Endothelial cell of umbilical vein (primary cell): ENCODE data around the gene SIPA1L3. TPM values are rescaled to one million over a fixed set of nuclear protein-coding genes. Genes with fewer than 3 reads are reported as not detected.

ENCODE experiments used
- BruUV-seq: library from RNA; stranded (reverse); fragments of 400-500 nt; replicated peaks from 2 replicates; lab custom pipeline; 2021; lab: Mats Ljungman, UMichigan
- CTCF ChIA-PET: fragments of 300-600, 350-600 bp; sonication (Branson Sonifier 250); formaldehyde crosslinking; loops from one replicate; lab custom pipeline; 2021; ENCODE audit warnings: antibody characterized with exemption, inconsistent platforms; lab: Charles Lee
- POLR2A ChIA-PET: fragments of 300-600, 350-600 bp; sonication (Branson Sonifier 250); formaldehyde crosslinking; loops from one replicate; lab custom pipeline; 2021; ENCODE audit warnings: antibody characterized with exemption, inconsistent platforms; lab: Charles Lee
- DNase-seq: peaks from one replicate; pipeline ENCODE4 v3.0.0-alpha.2; 2011; ENCODE audit warnings: low read depth, low spot score
- FAIRE-seq: peaks from 2 replicates; lab custom pipeline; 2011; peaks lifted over from hg19 to GRCh38; lab: Jason Lieb, UNC
- H2AFZ ChIP-seq: 2 replicates; pipeline ENCODE4 v1.6.0; 2012; ENCODE audit warnings: low read depth, low read length, control low read depth, inconsistent platforms
- H3K27ac ChIP-seq: 2 replicates; pipeline ENCODE4 v1.5.1; 2011; ENCODE audit warnings: low read depth, mild to moderate bottlenecking, control low read depth, low read length, moderate library complexity; ENCODE audit not compliant: insufficient read depth
- H3K27me3 ChIP-seq, 2 experiments: 2 replicates each; pipeline versions ENCODE4 v1.6.0 to v1.6.1; 2011; ENCODE audit warnings: low read length in 2 of 2, mixed read lengths in 1 of 2; ENCODE audit not compliant: control insufficient read depth in 2 of 2, insufficient read depth in 2 of 2
- H3K36me3 ChIP-seq, 2 experiments: 2 replicates in 1 of 2; 3 replicates in 1 of 2; pipeline ENCODE4 v1.5.1; 2011; ENCODE audit warnings: low read length in 2 of 2, mild to moderate bottlenecking in 1 of 2, moderate library complexity in 1 of 2; ENCODE audit not compliant: control insufficient read depth in 2 of 2, insufficient read depth in 2 of 2; ENCODE audit errors: extremely low read depth in 1 of 2
- H3K4me1 ChIP-seq: 3 replicates; pipeline ENCODE4 v1.5.1; 2011; ENCODE audit warnings: mild to moderate bottlenecking, low read length; ENCODE audit not compliant: control insufficient read depth, insufficient read depth; ENCODE audit errors: extremely low read depth
- H3K4me2 ChIP-seq: 2 replicates; pipeline ENCODE4 v1.6.1; 2011; ENCODE audit warnings: low read length, control low read depth, mixed read lengths; ENCODE audit not compliant: insufficient read depth
- H3K4me3 ChIP-seq, 3 experiments: fragments of 200-600 bp in 1 of 3; sonication (generic), shearing (Covaris generic) in 1 of 3; replicated peaks in 1 of 3; 2 replicates each; pipeline ENCODE4 v1.5.1; 2011 to 2016; ENCODE audit warnings: control low read depth in 3 of 3, low read length in 3 of 3, mild to moderate bottlenecking in 2 of 3, inconsistent platforms in 1 of 3, low read depth in 1 of 3, moderate library complexity in 1 of 3; ENCODE audit not compliant: insufficient read depth in 1 of 3
- H3K79me2 ChIP-seq: 2 replicates; pipeline ENCODE4 v1.6.0; 2012; ENCODE audit warnings: low read length, inconsistent platforms; ENCODE audit not compliant: control insufficient read depth, insufficient read depth
- H3K9ac ChIP-seq: replicated peaks from 2 replicates; pipeline ENCODE3; 2011; ENCODE audit warnings: low read length, control low read depth; ENCODE audit not compliant: insufficient read depth; ENCODE audit errors: extremely low read depth
- H3K9me1 ChIP-seq: replicated peaks from 3 replicates; pipeline ENCODE4 v1.6.0; 2011; ENCODE audit warnings: mild to moderate bottlenecking, low read length; ENCODE audit not compliant: control insufficient read depth, insufficient read depth; ENCODE audit errors: extremely low read depth
- H3K9me3 ChIP-seq: replicated peaks from 2 replicates; pipeline ENCODE4 v1.5.1; 2012; ENCODE audit warnings: low read length, inconsistent platforms; ENCODE audit not compliant: control insufficient read depth, insufficient read depth
- H4K20me1 ChIP-seq: replicated peaks from 2 replicates; pipeline ENCODE3; 2011; ENCODE audit warnings: mild to moderate bottlenecking, low read length; ENCODE audit not compliant: control insufficient read depth, insufficient read depth; ENCODE audit errors: extremely low read depth
- CTCF ChIP-seq, 2 donors: IDR thresholded peaks; 1 replicate in 1 of 2; 2 replicates in 1 of 2; pipeline ENCODE4 v1.5.1; 2011; ENCODE audit warnings: low read length in 2 of 2, mild to moderate bottlenecking in 2 of 2, moderate library complexity in 2 of 2, control low read depth in 1 of 2, inconsistent platforms in 1 of 2, low read depth in 1 of 2; ENCODE audit not compliant: insufficient read depth in 1 of 2; ENCODE audit errors: extremely low read depth in 1 of 2
- EZH2 ChIP-seq: IDR thresholded peaks from 2 replicates; pipeline ENCODE4 v1.6.1; 2012; ENCODE audit warnings: borderline replicate concordance, low read depth, mild to moderate bottlenecking, moderate library complexity, low read length, inconsistent platforms; ENCODE audit not compliant: severe bottlenecking
- FOS ChIP-seq: IDR thresholded peaks from 2 replicates; pipeline ENCODE4 v1.6.1; 2011; ENCODE audit warnings: mild to moderate bottlenecking, low read length, moderate library complexity, borderline replicate concordance; ENCODE audit not compliant: insufficient read depth
- GATA2 ChIP-seq: IDR thresholded peaks from 2 replicates; pipeline ENCODE4 v1.7.0; 2011; ENCODE audit warnings: low read depth, mild to moderate bottlenecking, moderate library complexity, mixed read lengths, low read length; ENCODE audit not compliant: insufficient read length, insufficient read depth
- JUN ChIP-seq: IDR thresholded peaks from 2 replicates; pipeline ENCODE4 v1.6.1; 2011; ENCODE audit warnings: borderline replicate concordance, low read depth; ENCODE audit not compliant: insufficient read length, insufficient read depth
- MAX ChIP-seq: IDR thresholded peaks from 2 replicates; pipeline ENCODE4 v1.6.1; 2011; ENCODE audit not compliant: insufficient read depth, insufficient read length
- MYC ChIP-seq: IDR thresholded peaks from one replicate; pipeline ENCODE4 v1.6.1; 2011; ENCODE audit warnings: mild to moderate bottlenecking, low read depth, low read length
- POLR2A ChIP-seq: IDR thresholded peaks from 2 replicates; pipeline ENCODE4 v1.6.1; 2012; ENCODE audit warnings: low read depth, mild to moderate bottlenecking, control low read depth, low read length
- POLR2AphosphoS5 ChIP-seq: IDR thresholded peaks from 2 replicates; pipeline ENCODE4 v1.6.1; 2012; ENCODE audit warnings: low read depth, mild to moderate bottlenecking, control low read depth, low read length, moderate library complexity; ENCODE audit not compliant: insufficient read depth
- dilution Hi-C: fragments of 300-500 bp; cut with MboI; formaldehyde crosslinking; loops from one replicate; pipeline ENCODE4 v1.15.0; 2019; ENCODE audit warnings: low sequenced_read_pairs; ENCODE audit not compliant: extremely low pct_ligation_motif_present
- intact Hi-C: fragments of 100-400 bp; cut with micrococcal nuclease; formaldehyde crosslinking; loops from one replicate; pipeline ENCODE4 v1.10.0; 2022
- polyA plus RNA-seq, 4 experiments: library from polyadenylated mRNA; depleted of rRNA in 3 of 4; stranded (reverse) in 3 of 4; unstranded in 1 of 4; fragments of >200 nt; gene quantifications; 2 replicates each; pipeline versions ENCODE4 v1.2.1 to v1.2.3, GENCODE V29; 2011 to 2012; ENCODE audit warnings: missing spikeins in 1 of 4
- total RNA-seq: library from RNA; stranded (reverse); gene quantifications from 2 replicates; pipeline ENCODE4 v1.2.3, GENCODE V29; 2021

The SIPA1L3 gene
- total and polyA plus RNA-seq, 2 donors (not counting 3 experiments of a cell fraction or from before 2014, with no cell fraction given) = 14.2 to 47.2 TPM

GRCh38 chr19:37991841-37992248 is 84.8 kb downstream of the SIPA1L3 start:
- TF ChIP-seq FOS (no peak), POLR2A (no peak), CTCF (IDR thresholded peaks at IDR 0.05; ENCODE audit: extremely low read depth in 1 of 2, insufficient read depth in 1 of 2, low read depth in 1 of 2, low read length in 2 of 2) (no peak), MYC (no peak), POLR2AphosphoS5 (no peak), EZH2 (no peak), JUN (no peak), MAX (no peak), GATA2 (no peak)
- Histone ChIP-seq H3K4me1 (no peaks in the 10 kb centered on the region), H2AFZ (no peak overlapping the region), H3K27me3 (no peaks in the 10 kb centered on the region), H3K79me2 (peaks cover 30% of the 10 kb centered on the region), H3K27ac (no peak overlapping the region), H3K4me2 (no peak overlapping the region), H3K4me3 (no peak overlapping the region), H3K9ac (no peak overlapping the region), H3K9me3 (no peaks in the 10 kb centered on the region), H3K36me3 (no peaks in the 10 kb centered on the region), H3K9me1 (no peaks in the 10 kb centered on the region), H4K20me1 (no peaks in the 10 kb centered on the region)
- FAIRE-seq = no peak
- no peak for DNase-seq
- CTCF ChIA-PET = interaction anchor here (1.0 to 3.6 kb wide), 4 partner anchors 11 to 89 kb away, joined by 3 to 10 read pairs (median 4); no protein-coding TSS in a partner anchor
- dilution Hi-C loops (no loop called here), intact Hi-C loops (no loop called here)
- POLR2A ChIA-PET = no interaction called here
- BruUV-seq = no TSS peak
